ENCODE data around the gene ITGB2. TPM values are rescaled to one million over a fixed set of nuclear protein-coding genes. Genes with fewer than 3 reads are reported as not detected.

The ITGB2 gene
- polyA plus RNA-seq, 1 donor, result 17.1 TPM

GRCh38 chr21:44947930-44948331 lies 27.2 kb upstream of the ITGB2 start:
- H3K9me3 ChIP-seq (ENCODE audit: control insufficient read depth, low read depth, low read length), result no peaks in the 10 kb centered on the region
- H3K4me1 ChIP-seq (ENCODE audit: control insufficient read depth, insufficient read depth, low read length), result no peaks in the 10 kb centered on the region
- no peaks in the 10 kb centered on the region for H3K27me3 ChIP-seq (ENCODE audit: control insufficient read depth, insufficient read depth, low read length)
- DNase-seq, result no peak
- H3K4me3 ChIP-seq (ENCODE audit: low read length), result no peak overlapping the region
- no CpG with 5 or more reads among the region's 33 CpGs for WGBS (ENCODE audit: insufficient coverage, low lambda C conversion rate)
- no peak overlapping the region for H3K27ac ChIP-seq (ENCODE audit: low read length)
- peaks cover 45% of the 10 kb centered on the region for H3K36me3 ChIP-seq (ENCODE audit: control insufficient read depth, insufficient read depth, low read length)

DNA sequence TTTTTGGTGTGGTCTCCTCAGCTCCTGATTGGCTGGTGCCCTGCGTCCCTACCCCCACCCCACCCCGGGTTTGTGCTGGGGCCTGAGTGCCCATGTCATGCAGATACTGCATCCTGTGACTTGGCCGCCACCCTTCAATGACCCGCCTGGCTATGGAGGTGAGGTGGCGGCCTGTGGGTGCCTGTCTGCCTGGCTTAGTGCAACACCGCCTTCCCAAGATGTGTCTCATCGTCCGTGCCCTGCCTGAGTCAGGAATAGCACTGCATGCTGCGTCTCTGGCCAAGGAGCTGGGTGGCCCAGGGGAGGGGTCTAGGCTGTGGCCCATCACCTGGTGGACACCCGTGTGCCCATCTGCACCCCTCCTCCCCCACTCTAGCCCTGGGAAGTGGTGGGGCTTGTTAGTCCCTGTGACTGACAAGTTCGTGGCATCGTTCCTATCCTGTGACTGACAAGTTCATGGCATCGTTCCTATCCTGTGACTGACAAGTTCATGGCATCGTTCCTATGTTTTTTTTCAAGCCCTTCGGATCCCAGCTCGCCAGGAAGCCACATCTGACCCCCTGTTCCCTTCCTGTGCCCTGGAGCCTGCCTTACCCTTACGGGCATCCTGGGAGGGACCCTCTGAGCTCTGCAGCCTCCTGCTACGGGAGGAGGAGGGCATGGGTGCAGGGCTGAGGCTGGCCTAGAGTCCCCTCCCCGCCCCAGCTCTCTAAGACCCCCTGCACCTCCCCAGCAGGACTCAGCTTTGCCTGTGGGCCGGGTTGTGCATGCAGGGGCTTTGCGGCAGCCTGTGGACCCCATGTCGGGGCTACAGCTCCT lies 26.6 kb upstream of the ITGB2 start:
- WGBS (ENCODE audit: insufficient coverage, low lambda C conversion rate), result 87% methylated on average over 3 of the region's 22 CpGs
- Histone ChIP-seq H3K27me3 (ENCODE audit: control insufficient read depth, insufficient read depth, low read length) (no peaks in the 10 kb centered on the region), H3K36me3 (ENCODE audit: control insufficient read depth, insufficient read depth, low read length) (peaks cover 44% of the 10 kb centered on the region), H3K4me1 (ENCODE audit: control insufficient read depth, insufficient read depth, low read length) (peaks cover 1% of the 10 kb centered on the region), H3K9me3 (ENCODE audit: control insufficient read depth, low read depth, low read length) (no peaks in the 10 kb centered on the region), H3K4me3 (ENCODE audit: low read length) (no peak overlapping the region), H3K27ac (ENCODE audit: low read length) (no peak overlapping the region)
- DNase-seq, result no peak

- H3K9me3 ChIP-seq (ENCODE audit: control insufficient read depth, low read depth, low read length), result no peaks in the 10 kb centered on the region
- H3K36me3 ChIP-seq (ENCODE audit: control insufficient read depth, insufficient read depth, low read length), result peaks cover 42% of the 10 kb centered on the region
- H3K27me3 ChIP-seq (ENCODE audit: control insufficient read depth, insufficient read depth, low read length), result no peaks in the 10 kb centered on the region
- H3K27ac ChIP-seq (ENCODE audit: low read length), result no peak overlapping the region
- WGBS (ENCODE audit: insufficient coverage, low lambda C conversion rate), result no CpG with 5 or more reads among the region's 25 CpGs
- H3K4me3 ChIP-seq (ENCODE audit: low read length), result no peak overlapping the region
- H3K4me1 ChIP-seq (ENCODE audit: control insufficient read depth, insufficient read depth, low read length), result peaks cover 3% of the 10 kb centered on the region
- DNase-seq, result no peak
These were observed 25.7 kb upstream of the ITGB2 start for GRCh38 chr21:44946254-44947041.

DNA sequence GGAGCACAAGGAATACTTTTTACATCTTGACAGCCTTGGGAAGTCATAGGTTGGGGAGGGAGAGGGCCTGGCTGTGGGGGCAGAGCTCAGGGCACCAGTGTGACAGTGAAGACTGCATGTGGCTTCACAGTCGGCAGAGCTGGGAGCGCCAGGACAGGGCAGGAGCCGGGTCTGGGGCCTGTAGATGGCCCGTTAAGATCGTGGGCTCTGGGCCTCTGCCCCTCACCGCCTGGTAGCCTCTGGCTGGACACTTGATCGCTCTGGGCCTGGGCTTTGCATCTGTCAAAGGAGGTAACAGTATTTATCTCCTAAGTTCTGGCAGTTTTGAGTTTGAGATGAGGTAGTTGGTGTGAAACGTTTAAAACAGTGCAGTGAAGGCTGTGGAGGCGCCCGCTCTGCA lies 23.9 kb upstream of the ITGB2 start:
- no peaks in the 10 kb centered on the region for H3K9me3 ChIP-seq (ENCODE audit: control insufficient read depth, low read depth, low read length)
- H3K4me3 ChIP-seq (ENCODE audit: low read length), result no peak overlapping the region
- no CpG with 5 or more reads among the region's 10 CpGs for WGBS (ENCODE audit: insufficient coverage, low lambda C conversion rate)
- H3K36me3 ChIP-seq (ENCODE audit: control insufficient read depth, insufficient read depth, low read length), result peaks cover 32% of the 10 kb centered on the region
- H3K27ac ChIP-seq (ENCODE audit: low read length), result no peak overlapping the region
- H3K4me1 ChIP-seq (ENCODE audit: control insufficient read depth, insufficient read depth, low read length), result peaks cover 3% of the 10 kb centered on the region
- DNase-seq, result no peak
- H3K27me3 ChIP-seq (ENCODE audit: control insufficient read depth, insufficient read depth, low read length), result no peaks in the 10 kb centered on the region

GRCh38 chr21:44943686-44944550 lies 23.2 kb upstream of the ITGB2 start:
- no peak for DNase-seq
- Histone ChIP-seq H3K4me3 (ENCODE audit: low read length) (no peak overlapping the region), H3K27ac (ENCODE audit: low read length) (no peak overlapping the region), H3K9me3 (ENCODE audit: control insufficient read depth, low read depth, low read length) (no peaks in the 10 kb centered on the region), H3K4me1 (ENCODE audit: control insufficient read depth, insufficient read depth, low read length) (peaks cover 8% of the 10 kb centered on the region), H3K27me3 (ENCODE audit: control insufficient read depth, insufficient read depth, low read length) (no peaks in the 10 kb centered on the region), H3K36me3 (ENCODE audit: control insufficient read depth, insufficient read depth, low read length) (peaks cover 32% of the 10 kb centered on the region)
- no CpG with 5 or more reads among the region's 24 CpGs for WGBS (ENCODE audit: insufficient coverage, low lambda C conversion rate)

DNA sequence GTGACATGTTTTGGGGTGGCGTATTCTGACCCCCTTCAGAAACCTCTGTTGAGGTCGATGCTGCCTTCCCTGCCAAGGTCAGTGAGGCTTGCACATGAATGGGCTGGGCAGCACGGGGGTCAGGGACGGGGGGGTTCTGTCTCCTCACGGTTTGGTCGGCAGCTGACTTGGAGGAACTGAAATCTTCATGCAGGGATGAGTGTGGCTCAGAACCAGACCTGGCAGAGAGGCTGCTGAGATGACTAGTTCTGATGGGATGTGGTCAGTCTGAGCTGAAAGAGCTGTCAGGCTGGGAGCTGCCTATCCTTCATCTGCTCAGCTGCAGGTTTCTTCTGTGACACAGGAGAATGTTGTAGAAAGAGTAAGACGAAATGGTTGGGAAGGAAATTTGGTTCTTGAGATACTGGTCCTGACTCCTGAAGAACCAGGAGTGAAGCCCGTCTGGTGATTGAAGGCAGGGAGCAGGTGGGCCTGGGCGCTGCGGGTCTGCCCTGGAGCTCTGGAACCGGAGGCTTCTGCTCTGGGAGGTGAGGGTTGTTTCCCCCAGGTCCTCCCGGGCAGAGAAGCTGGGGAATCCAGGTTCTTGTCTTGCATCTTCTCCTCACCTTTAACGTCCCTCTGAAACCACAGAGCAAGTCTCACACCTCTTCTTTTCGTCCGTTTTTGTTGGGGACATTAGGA lies 22.4 kb upstream of the ITGB2 start:
- no peaks in the 10 kb centered on the region for H3K9me3 ChIP-seq (ENCODE audit: control insufficient read depth, low read depth, low read length)
- H3K36me3 ChIP-seq (ENCODE audit: control insufficient read depth, insufficient read depth, low read length), result peaks cover 32% of the 10 kb centered on the region
- H3K27ac ChIP-seq (ENCODE audit: low read length), result no peak overlapping the region
- WGBS (ENCODE audit: insufficient coverage, low lambda C conversion rate), result no CpG with 5 or more reads among the region's 15 CpGs
- H3K4me3 ChIP-seq (ENCODE audit: low read length), result no peak overlapping the region
- DNase-seq, result no peak
- no peaks in the 10 kb centered on the region for H3K27me3 ChIP-seq (ENCODE audit: control insufficient read depth, insufficient read depth, low read length)
- H3K4me1 ChIP-seq (ENCODE audit: control insufficient read depth, insufficient read depth, low read length), result peaks cover 10% of the 10 kb centered on the region

GRCh38 chr21:44942566-44942965 lies 21.9 kb upstream of the ITGB2 start:
- Histone ChIP-seq H3K4me3 (ENCODE audit: low read length) (no peak overlapping the region), H3K9me3 (ENCODE audit: control insufficient read depth, low read depth, low read length) (no peaks in the 10 kb centered on the region), H3K27me3 (ENCODE audit: control insufficient read depth, insufficient read depth, low read length) (no peaks in the 10 kb centered on the region), H3K27ac (ENCODE audit: low read length) (no peak overlapping the region), H3K36me3 (ENCODE audit: control insufficient read depth, insufficient read depth, low read length) (peaks cover 32% of the 10 kb centered on the region), H3K4me1 (ENCODE audit: control insufficient read depth, insufficient read depth, low read length) (peaks cover 10% of the 10 kb centered on the region)
- no peak for DNase-seq
- WGBS (ENCODE audit: insufficient coverage, low lambda C conversion rate), result 100% methylated on average over 1 of the region's 2 CpGs

DNA sequence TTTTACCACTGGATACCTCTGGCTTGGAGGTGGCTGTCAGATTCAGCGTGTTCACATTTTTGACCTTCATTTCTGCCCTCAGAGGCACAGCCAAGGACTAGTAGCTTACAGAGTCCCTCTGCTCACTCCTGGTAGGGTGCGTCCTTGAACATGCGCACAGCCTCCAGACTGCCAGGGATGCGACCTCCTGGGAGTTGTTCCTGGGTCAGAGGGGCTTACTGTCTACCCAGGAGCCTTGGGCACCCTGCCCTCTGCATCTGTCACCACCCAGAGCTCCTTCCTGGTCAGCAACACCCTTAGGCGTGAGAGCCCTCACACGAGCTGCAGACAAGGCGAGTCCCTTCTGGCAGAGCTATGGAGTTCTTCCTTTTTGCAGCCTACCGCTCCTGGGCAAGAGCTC lies 20.9 kb upstream of the ITGB2 start:
- Histone ChIP-seq H3K4me1 (ENCODE audit: control insufficient read depth, insufficient read depth, low read length) (peaks cover 10% of the 10 kb centered on the region), H3K27ac (ENCODE audit: low read length) (no peak overlapping the region), H3K4me3 (ENCODE audit: low read length) (no peak overlapping the region), H3K27me3 (ENCODE audit: control insufficient read depth, insufficient read depth, low read length) (no peaks in the 10 kb centered on the region), H3K36me3 (ENCODE audit: control insufficient read depth, insufficient read depth, low read length) (peaks cover 26% of the 10 kb centered on the region), H3K9me3 (ENCODE audit: control insufficient read depth, low read depth, low read length) (no peaks in the 10 kb centered on the region)
- no CpG with 5 or more reads among the region's 8 CpGs for WGBS (ENCODE audit: insufficient coverage, low lambda C conversion rate)
- no peak for DNase-seq

DNA sequence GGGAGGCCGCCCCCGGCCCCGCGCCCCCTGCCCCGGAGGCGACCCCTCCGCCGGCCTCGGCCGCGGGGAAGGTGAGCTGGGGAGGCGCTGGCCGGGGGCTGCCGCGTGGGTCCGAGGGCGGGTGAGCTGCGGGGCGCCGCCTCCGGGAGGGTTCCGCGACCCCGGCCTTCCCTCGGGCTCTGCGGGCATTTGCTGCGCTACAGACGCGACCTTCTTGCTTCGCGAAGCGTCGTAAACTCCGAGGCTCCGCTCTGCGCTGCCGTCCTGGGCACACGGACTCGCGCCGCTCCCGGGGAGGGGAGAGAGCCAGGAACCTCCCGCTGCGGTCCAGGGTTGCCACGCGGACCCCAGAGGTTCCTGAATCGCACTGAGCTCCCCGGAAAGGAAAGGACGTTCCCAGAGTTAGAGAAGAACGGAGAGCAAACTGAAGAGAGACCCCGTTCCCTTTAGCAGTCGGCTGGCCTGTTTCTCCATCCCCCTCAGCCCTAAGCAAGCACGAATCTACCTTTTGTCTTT lies 19.5 kb upstream of the ITGB2 start:
- peaks cover 19% of the 10 kb centered on the region for H3K36me3 ChIP-seq (ENCODE audit: control insufficient read depth, insufficient read depth, low read length)
- H3K27me3 ChIP-seq (ENCODE audit: control insufficient read depth, insufficient read depth, low read length), result no peaks in the 10 kb centered on the region
- peak in 1 of 2 donors; percentile 37 for DNase-seq
- H3K27ac ChIP-seq (ENCODE audit: low read length), result no peak overlapping the region
- H3K4me1 ChIP-seq (ENCODE audit: control insufficient read depth, insufficient read depth, low read length), result peaks cover 10% of the 10 kb centered on the region
- WGBS (ENCODE audit: insufficient coverage, low lambda C conversion rate), result no CpG with 5 or more reads among the region's 53 CpGs
- peak overlapping the region; percentile 94 for H3K4me3 ChIP-seq (ENCODE audit: low read length)
- H3K9me3 ChIP-seq (ENCODE audit: control insufficient read depth, low read depth, low read length), result no peaks in the 10 kb centered on the region
